Stimulated activated memory B cell treated with anti-CD40 and anti-IgM and Interleukin-4, amounts not matched to agents 10 μg/mL and 1 μg/mL and 100 μg/mL, for 72 hours (primary cell): ENCODE measurements around the gene NDUFS4.
A peak's percentile ranks its signal among the peaks of the same experiment; 100 is the strongest.
"Not testable (repeated sequence)": the region's sequence is repeated elsewhere in the genome, so short reads cannot be mapped to it uniquely, and the experiment has no call there.

ENCODE experiments used
- ATAC-seq: fragments of 150-1000 bp; cut with Tn5 transposase; 2 replicates; pipeline ENCODE4 v1.10.0; 2021
- H3K27ac Mint-ChIP-seq: one replicate; pipeline ENCODE4 v1.8.0; 2022; ENCODE audit warnings: mild to moderate bottlenecking, mixed read lengths
- H3K27me3 Mint-ChIP-seq: one replicate; pipeline ENCODE4 v1.8.0; 2022; ENCODE audit warnings: mixed read lengths
- H3K36me3 Mint-ChIP-seq: one replicate; pipeline ENCODE4 v1.8.0; 2022; ENCODE audit warnings: mixed read lengths
- H3K4me1 Mint-ChIP-seq: one replicate; pipeline ENCODE4 v1.8.0; 2022; ENCODE audit warnings: mixed read lengths
- H3K4me3 Mint-ChIP-seq: one replicate; pipeline ENCODE4 v1.8.0; 2022; ENCODE audit warnings: mild to moderate bottlenecking, moderate library complexity, mixed read lengths
- H3K9me3 Mint-ChIP-seq: one replicate; pipeline ENCODE4 v1.8.0; 2022; ENCODE audit warnings: mixed read lengths

The NDUFS4 gene

GRCh38 chr5:53560506-53561191 lies at the start of gene NDUFS4:
TSS of gene NDUFS4 (plus strand) at chr5:53560639. CDS start at chr5:53560663, 24 bp downstream.
- peak within 1 kb of the TSS; percentile 94 for H3K27ac Mint-ChIP-seq
- H3K27me3 Mint-ChIP-seq = peaks cover 17% of the 10 kb centered on the region
- peaks cover 2% of the 10 kb centered on the region for H3K9me3 Mint-ChIP-seq
- peak within 1 kb of the TSS; percentile 88 for H3K4me3 Mint-ChIP-seq
- peak; percentile 95 for ATAC-seq
- peaks cover 40% of the 10 kb centered on the region for H3K4me1 Mint-ChIP-seq
- peaks cover 4% of the 10 kb centered on the region for H3K36me3 Mint-ChIP-seq

GRCh38 chr5:53512539-53512938 lies 47.9 kb upstream of the NDUFS4 start:
- no peaks in the 10 kb centered on the region for H3K4me1 Mint-ChIP-seq
- no peak overlapping the region for H3K4me3 Mint-ChIP-seq
- H3K36me3 Mint-ChIP-seq = peaks cover 5% of the 10 kb centered on the region
- no peaks in the 10 kb centered on the region for H3K27me3 Mint-ChIP-seq
- no peak for ATAC-seq
- H3K9me3 Mint-ChIP-seq = peaks cover 21% of the 10 kb centered on the region
- no peak overlapping the region for H3K27ac Mint-ChIP-seq

DNA sequence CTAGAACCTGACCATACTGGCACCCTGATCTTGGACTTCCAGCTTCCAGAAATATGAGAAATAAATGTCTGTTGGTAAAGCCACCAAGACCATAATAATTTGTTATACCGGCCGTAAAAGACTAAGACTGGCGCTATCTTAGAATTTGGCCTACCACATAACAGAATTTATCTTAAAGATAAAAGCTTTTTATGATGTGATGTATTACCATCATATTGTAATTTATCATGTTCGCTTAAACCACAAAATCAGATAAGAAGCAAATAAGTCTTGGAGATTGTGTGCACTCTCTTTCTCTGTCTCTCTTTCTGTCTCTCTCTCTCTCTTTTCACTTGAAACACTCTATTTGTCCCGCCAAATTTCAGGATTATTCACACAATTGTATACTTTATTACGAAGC lies 44.5 kb upstream of the NDUFS4 start:
- Mint-ChIP-seq H3K27me3 (no peaks in the 10 kb centered on the region), H3K9me3 (peaks cover 8% of the 10 kb centered on the region), H3K36me3 (peaks cover under 1% of the 10 kb centered on the region), H3K27ac (no peak overlapping the region), H3K4me1 (no peaks in the 10 kb centered on the region), H3K4me3 (no peak overlapping the region)
- ATAC-seq = no peak

DNA sequence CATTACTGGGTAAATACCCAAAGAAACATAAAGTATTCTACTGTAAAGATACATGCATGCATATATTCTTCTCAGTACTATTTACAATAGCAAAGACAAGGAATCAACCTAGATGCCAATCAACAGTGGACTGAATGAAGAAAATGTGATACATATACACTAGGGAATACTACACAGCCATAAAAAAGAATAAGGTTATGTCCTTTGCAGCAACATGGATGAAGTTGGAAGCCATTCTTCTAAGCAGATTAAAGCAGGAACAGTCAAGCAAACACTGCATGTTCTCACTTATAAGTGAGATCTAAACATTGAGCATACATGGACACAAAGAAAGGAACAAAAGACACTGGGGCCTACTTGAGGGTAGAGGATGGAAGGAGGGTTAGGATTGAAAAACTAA lies 39.6 kb upstream of the NDUFS4 start:
- ATAC-seq = no peak
- peaks cover 10% of the 10 kb centered on the region for H3K9me3 Mint-ChIP-seq
- H3K4me3 Mint-ChIP-seq = no peak overlapping the region

GRCh38 chr5:53537711-53538110 lies 22.7 kb upstream of the NDUFS4 start:
- H3K9me3 Mint-ChIP-seq = no peaks in the 10 kb centered on the region
- H3K4me1 Mint-ChIP-seq = no peaks in the 10 kb centered on the region
- no peak for ATAC-seq
- H3K27me3 Mint-ChIP-seq = peaks cover 27% of the 10 kb centered on the region
- H3K36me3 Mint-ChIP-seq = no peaks in the 10 kb centered on the region
- H3K4me3 Mint-ChIP-seq = no peak overlapping the region
- H3K27ac Mint-ChIP-seq = no peak overlapping the region

More for the DNA sequence above, 39.6 kb upstream of the NDUFS4 start:
- H3K36me3 Mint-ChIP-seq = no peaks in the 10 kb centered on the region
- no peaks in the 10 kb centered on the region for H3K4me1 Mint-ChIP-seq
- no peaks in the 10 kb centered on the region for H3K27me3 Mint-ChIP-seq
- H3K27ac Mint-ChIP-seq = no peak overlapping the region

DNA sequence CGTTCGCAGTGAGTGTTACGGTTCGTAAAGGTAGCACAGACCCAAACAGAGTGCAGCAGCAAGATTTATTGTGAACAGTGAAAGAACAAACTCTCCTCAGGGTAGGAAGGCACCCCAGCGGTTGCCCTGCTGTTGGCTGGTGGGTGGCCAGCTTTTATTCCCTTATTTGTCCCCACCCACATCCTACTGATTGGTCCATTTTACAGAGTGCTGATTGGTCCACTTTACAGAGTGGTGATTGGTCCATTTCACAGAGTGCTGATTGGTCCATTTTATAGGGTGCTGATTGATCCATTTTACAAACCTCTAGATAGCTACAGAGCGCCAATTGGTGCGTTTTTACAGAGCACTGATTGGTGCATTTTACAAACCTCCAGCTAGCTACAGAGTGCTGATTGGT lies 19.7 kb upstream of the NDUFS4 start:
- peaks cover 18% of the 10 kb centered on the region for H3K27me3 Mint-ChIP-seq
- H3K4me1 Mint-ChIP-seq, H3K9me3 Mint-ChIP-seq, H3K36me3 Mint-ChIP-seq, ATAC-seq, H3K27ac Mint-ChIP-seq, H3K4me3 Mint-ChIP-seq: not testable (repeated sequence)

DNA sequence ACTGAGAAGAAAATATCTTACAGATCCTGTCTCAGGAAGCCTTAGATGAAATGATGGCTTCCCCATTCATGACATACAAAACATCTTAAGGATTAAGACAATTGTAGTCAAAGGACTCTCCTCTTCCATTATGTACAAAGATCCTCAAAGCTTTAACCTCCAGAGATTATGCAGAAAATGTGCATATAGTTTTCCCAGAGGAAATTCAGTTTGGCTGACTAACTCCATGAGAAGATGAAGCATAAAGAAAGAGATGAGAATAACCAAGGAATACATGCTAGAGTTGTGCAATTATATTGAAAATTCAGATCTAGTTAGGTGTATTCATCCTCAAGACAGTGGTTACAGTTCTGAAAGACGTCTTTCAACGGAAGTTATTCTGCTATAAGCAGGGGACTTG lies 18.6 kb upstream of the NDUFS4 start:
- Mint-ChIP-seq H3K4me1 (no peaks in the 10 kb centered on the region), H3K36me3 (no peaks in the 10 kb centered on the region), H3K4me3 (no peak overlapping the region)

DNA sequence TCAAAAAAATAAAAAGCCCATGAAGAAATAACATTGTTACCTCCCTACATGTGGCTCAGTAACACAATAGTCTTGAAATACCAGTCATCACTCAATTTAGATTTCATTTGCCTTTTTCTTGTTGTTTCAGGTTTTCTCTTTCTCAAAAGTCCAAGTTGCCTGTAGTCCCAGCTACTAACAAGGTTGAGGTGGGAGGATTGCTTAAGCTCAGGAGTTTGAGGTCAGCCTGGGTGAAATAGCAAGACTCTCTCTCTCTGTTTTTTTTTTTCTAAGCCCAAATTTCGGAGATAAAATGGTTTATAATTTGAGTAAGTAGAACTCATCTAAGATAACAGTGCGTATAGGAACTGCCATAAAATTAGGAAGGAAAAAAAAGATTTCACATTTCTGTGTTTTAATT lies 17.5 kb upstream of the NDUFS4 start:
- no peaks in the 10 kb centered on the region for H3K4me1 Mint-ChIP-seq
- H3K9me3 Mint-ChIP-seq = no peaks in the 10 kb centered on the region
- no peak overlapping the region for H3K4me3 Mint-ChIP-seq
- H3K27me3 Mint-ChIP-seq = peaks cover 4% of the 10 kb centered on the region
- H3K36me3 Mint-ChIP-seq = no peaks in the 10 kb centered on the region
- no peak for ATAC-seq
- H3K27ac Mint-ChIP-seq = no peak overlapping the region

More for the DNA sequence above, 18.6 kb upstream of the NDUFS4 start:
- Mint-ChIP-seq H3K9me3 (no peaks in the 10 kb centered on the region), H3K27me3 (peaks cover 14% of the 10 kb centered on the region), H3K27ac (no peak overlapping the region)
- ATAC-seq = no peak

DNA sequence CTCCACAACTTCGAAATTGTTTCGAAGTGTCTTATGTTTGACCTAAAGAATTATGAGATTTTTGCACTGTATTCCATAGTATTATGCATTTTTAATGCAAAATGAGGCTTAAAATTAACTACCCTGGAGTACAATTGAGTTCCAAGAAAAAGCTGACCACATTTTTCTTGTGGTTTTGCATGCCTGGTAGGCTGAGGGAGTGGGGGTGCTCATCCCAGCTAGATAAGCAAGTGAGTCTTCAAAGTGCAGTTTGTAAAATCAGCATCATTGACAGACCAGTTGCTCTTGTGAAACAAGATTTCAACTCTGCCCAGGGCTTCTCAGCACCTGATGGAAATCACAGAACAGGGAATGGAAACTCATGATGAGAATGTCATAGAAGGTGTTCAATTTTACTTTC lies 17.0 kb upstream of the NDUFS4 start:
- H3K9me3 Mint-ChIP-seq = no peaks in the 10 kb centered on the region
- H3K27me3 Mint-ChIP-seq = no peaks in the 10 kb centered on the region
- no peaks in the 10 kb centered on the region for H3K36me3 Mint-ChIP-seq
- H3K4me3 Mint-ChIP-seq = no peak overlapping the region
- no peak overlapping the region for H3K27ac Mint-ChIP-seq
- no peak for ATAC-seq
- no peaks in the 10 kb centered on the region for H3K4me1 Mint-ChIP-seq

DNA sequence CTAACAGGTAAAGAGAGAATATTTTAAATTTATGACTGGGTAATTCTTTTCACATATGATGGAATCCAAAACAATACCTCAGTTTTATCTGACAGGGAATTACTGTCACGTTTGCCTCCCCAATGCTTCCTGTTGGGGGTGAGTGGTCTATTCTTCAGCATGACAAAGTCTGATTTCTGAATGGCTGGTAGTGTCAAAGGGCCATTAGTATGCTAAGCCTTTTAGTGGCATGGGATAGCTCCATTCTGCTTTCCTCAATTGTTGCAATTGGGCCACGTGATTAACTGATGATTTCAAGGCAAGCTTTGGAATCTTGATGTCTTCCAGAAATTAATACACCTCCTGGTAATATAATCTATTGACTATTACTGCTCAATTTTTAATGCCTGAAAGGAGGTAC lies 14.7 kb upstream of the NDUFS4 start:
- no peak overlapping the region for H3K4me3 Mint-ChIP-seq
- H3K4me1 Mint-ChIP-seq = no peaks in the 10 kb centered on the region
- H3K9me3 Mint-ChIP-seq = no peaks in the 10 kb centered on the region
- H3K27me3 Mint-ChIP-seq = no peaks in the 10 kb centered on the region
- H3K36me3 Mint-ChIP-seq = no peaks in the 10 kb centered on the region
- H3K27ac Mint-ChIP-seq = no peak overlapping the region
- ATAC-seq = no peak

- Mint-ChIP-seq H3K36me3 (no peaks in the 10 kb centered on the region), H3K4me3 (no peak overlapping the region), H3K27me3 (peaks cover 2% of the 10 kb centered on the region), H3K27ac (no peak overlapping the region), H3K4me1 (no peaks in the 10 kb centered on the region), H3K9me3 (no peaks in the 10 kb centered on the region)
- no peak for ATAC-seq
Measured at GRCh38 chr5:53547226-53547625, 13.2 kb upstream of the NDUFS4 start.

- H3K27ac Mint-ChIP-seq, H3K36me3 Mint-ChIP-seq, H3K9me3 Mint-ChIP-seq, ATAC-seq, H3K4me1 Mint-ChIP-seq, H3K27me3 Mint-ChIP-seq, H3K4me3 Mint-ChIP-seq: not testable (repeated sequence)
Measured at GRCh38 chr5:53548501-53548900, 11.9 kb upstream of the NDUFS4 start.

GRCh38 chr5:53549792-53550191 lies 10.6 kb upstream of the NDUFS4 start:
- no peaks in the 10 kb centered on the region for H3K9me3 Mint-ChIP-seq
- no peak overlapping the region for H3K4me3 Mint-ChIP-seq
- no peak for ATAC-seq
- H3K27ac Mint-ChIP-seq = no peak overlapping the region
- peaks cover 17% of the 10 kb centered on the region for H3K27me3 Mint-ChIP-seq
- no peaks in the 10 kb centered on the region for H3K36me3 Mint-ChIP-seq
- H3K4me1 Mint-ChIP-seq = no peaks in the 10 kb centered on the region

- ATAC-seq = no peak
- H3K27me3 Mint-ChIP-seq = peaks cover 33% of the 10 kb centered on the region
- no peak overlapping the region for H3K4me3 Mint-ChIP-seq
- H3K36me3 Mint-ChIP-seq = no peaks in the 10 kb centered on the region
- H3K4me1 Mint-ChIP-seq = no peaks in the 10 kb centered on the region
- no peaks in the 10 kb centered on the region for H3K9me3 Mint-ChIP-seq
- H3K27ac Mint-ChIP-seq = no peak overlapping the region
Measured at GRCh38 chr5:53552561-53552960, 7.9 kb upstream of the NDUFS4 start.

- Mint-ChIP-seq H3K4me1 (no peaks in the 10 kb centered on the region), H3K27ac (no peak overlapping the region), H3K4me3 (no peak overlapping the region), H3K27me3 (peaks cover 43% of the 10 kb centered on the region), H3K9me3 (peaks cover 2% of the 10 kb centered on the region), H3K36me3 (no peaks in the 10 kb centered on the region)
- ATAC-seq = no peak
Measured at GRCh38 chr5:53554444-53554843, 6.0 kb upstream of the NDUFS4 start.

GRCh38 chr5:53555160-53555559 lies 5.3 kb upstream of the NDUFS4 start:
- H3K36me3 Mint-ChIP-seq = no peaks in the 10 kb centered on the region
- H3K27me3 Mint-ChIP-seq = peaks cover 43% of the 10 kb centered on the region
- H3K9me3 Mint-ChIP-seq = peaks cover 2% of the 10 kb centered on the region
- H3K4me1 Mint-ChIP-seq = peaks cover under 1% of the 10 kb centered on the region
- ATAC-seq = no peak
- H3K4me3 Mint-ChIP-seq = no peak overlapping the region
- H3K27ac Mint-ChIP-seq = no peak overlapping the region
